Measurements from ENCODE around the gene MPDZ.

MPDZ gene

GRCh38 chr9:13137426-13137825 is 142.1 kb downstream of the MPDZ start:
- no peak for DNase-seq

GRCh38 chr9:13131991-13132390 is 147.5 kb downstream of the MPDZ start:
- DNase-seq: no peak

- peak; percentile 90 for DNase-seq
Measured at GRCh38 chr9:13131416-13131815, 148.1 kb downstream of the MPDZ start.

GRCh38 chr9:13128266-13128860 is 151.1 kb downstream of the MPDZ start:
- no peak for DNase-seq

GRCh38 chr9:13127131-13127530 is 152.4 kb downstream of the MPDZ start:
- DNase-seq: no peak

GRCh38 chr9:13125261-13125660 is 154.2 kb downstream of the MPDZ start:
- DNase-seq: no peak

- no peak for DNase-seq
Measured at GRCh38 chr9:13122756-13123369, 156.6 kb downstream of the MPDZ start.

GRCh38 chr9:13118313-13118712 is 161.2 kb downstream of the MPDZ start:
- peak; percentile 18 for DNase-seq

GRCh38 chr9:13116292-13116691 is 163.2 kb downstream of the MPDZ start:
- DNase-seq: no peak

- DNase-seq: no peak
Measured at GRCh38 chr9:13113751-13114150, 165.7 kb downstream of the MPDZ start.

- no peak for DNase-seq
Measured at GRCh38 chr9:13113216-13113615, 166.3 kb downstream of the MPDZ start.

GRCh38 chr9:13111778-13112177 is 167.7 kb downstream of the MPDZ start:
- DNase-seq: no peak

GRCh38 chr9:13110766-13111417 is 168.6 kb downstream of the MPDZ start:
- DNase-seq: no peak

- peak; percentile 55 for DNase-seq
Measured at GRCh38 chr9:13109781-13110180, 169.7 kb downstream of the MPDZ start.

- DNase-seq: peak; percentile 36
Measured at GRCh38 chr9:13107008-13107407, 172.5 kb downstream of the MPDZ start.

GRCh38 chr9:13100914-13101572 is 178.4 kb downstream of the MPDZ start:
- no peak for DNase-seq

- no peak for DNase-seq
Measured at GRCh38 chr9:13095056-13095455, 184.4 kb downstream of the MPDZ start.

GRCh38 chr9:13090628-13091027 is 188.9 kb downstream of the MPDZ start:
- DNase-seq: no peak

GRCh38 chr9:13089666-13090065 is 189.8 kb downstream of the MPDZ start:
- no peak for DNase-seq

GRCh38 chr9:13088720-13089427 is 190.6 kb downstream of the MPDZ start:
- DNase-seq: peak; percentile 79

- no peak for DNase-seq
Measured at GRCh38 chr9:13083963-13084528, 195.4 kb downstream of the MPDZ start.

GRCh38 chr9:13083366-13083765 is 196.1 kb downstream of the MPDZ start:
- DNase-seq: no peak

GRCh38 chr9:13082796-13083195 is 196.7 kb downstream of the MPDZ start:
- DNase-seq: peak; percentile 32

All from NCI-H2227 treated with DMSO at 0.1 percent for 48 hours (cell line).